Hepatocyte (in vitro differentiated cells): ENCODE results near the gene SDHAF3. TPM values are rescaled to one million over a fixed set of nuclear protein-coding genes. Genes with fewer than 3 reads are reported as not detected.

Source experiments
- DNase-seq: peaks from one replicate; pipeline ENCODE4 v3.0.0-alpha.2; 2016; ENCODE audit warnings: low spot score
- H2AFZ ChIP-seq: fragments of 200-600 bp; sonication (generic); 2 replicates; pipeline ENCODE4 v1.6.0; 2016; ENCODE audit warnings: antibody characterized with exemption, mild to moderate bottlenecking
- H3K27ac ChIP-seq: fragments of 200-600 bp; sonication (generic); 2 replicates; pipeline ENCODE4 v1.5.1; 2016; ENCODE audit warnings: mild to moderate bottlenecking
- H3K27me3 ChIP-seq: fragments of 200-600 bp; sonication (generic); 2 replicates; pipeline ENCODE4 v1.6.1; 2016
- H3K36me3 ChIP-seq: fragments of 200-600 bp; sonication (generic); replicated peaks from 2 replicates; pipeline ENCODE4 v1.5.1; 2016; ENCODE audit warnings: low read depth; ENCODE audit not compliant: insufficient read depth
- H3K4me1 ChIP-seq: fragments of 200-600 bp; sonication (generic); 2 replicates; pipeline ENCODE4 v1.5.1; 2016; ENCODE audit warnings: mild to moderate bottlenecking, moderate library complexity; ENCODE audit not compliant: insufficient read depth
- H3K4me2 ChIP-seq: fragments of 200-600 bp; sonication (generic); 2 replicates; pipeline ENCODE4 v1.6.0; 2016
- H3K4me3 ChIP-seq: fragments of 200-600 bp; sonication (generic); 2 replicates; pipeline ENCODE4 v1.5.1; 2016; ENCODE audit warnings: mild to moderate bottlenecking
- H3K79me2 ChIP-seq: fragments of 200-600 bp; sonication (generic); 2 replicates; pipeline ENCODE4 v1.6.0; 2017; ENCODE audit warnings: mild to moderate bottlenecking
- H3K9me2 ChIP-seq: fragments of 200-600 bp; sonication (generic); replicated peaks from 2 replicates; pipeline ENCODE4 v1.6.0; 2017; ENCODE audit warnings: mild to moderate bottlenecking; ENCODE audit not compliant: insufficient read depth
- H3K9me3 ChIP-seq: fragments of 200-600 bp; sonication (generic); 2 replicates; pipeline ENCODE4 v1.5.1; 2016; ENCODE audit warnings: low read depth, mild to moderate bottlenecking
- H4K20me1 ChIP-seq: fragments of 200-600 bp; sonication (generic); 2 replicates; pipeline ENCODE4 v1.6.0; 2016; ENCODE audit warnings: mild to moderate bottlenecking; ENCODE audit not compliant: insufficient read depth, poor library complexity, severe bottlenecking
- EZH2 ChIP-seq: fragments of 200-600 bp; sonication (generic); IDR thresholded peaks from 2 replicates; pipeline ENCODE4 v1.6.1; 2016; ENCODE audit warnings: antibody characterized with exemption, mild to moderate bottlenecking, borderline replicate concordance
- EZH2phosphoT487 ChIP-seq: fragments of 200-600 bp; sonication (generic); IDR thresholded peaks from one replicate; pipeline ENCODE4 v1.6.1; 2018; ENCODE audit warnings: antibody characterized with exemption, mild to moderate bottlenecking, low read depth, moderate library complexity; ENCODE audit not compliant: unreplicated experiment, severe bottlenecking
- WGBS: methylation state at CpG from one replicate; pipeline ENCODE4 v1.1.6; 2016; ENCODE audit warnings: low lambda C conversion rate; ENCODE audit errors: missing lambda C conversion rate; 5-methylcytosine and 5-hydroxymethylcytosine counted together
- polyA plus RNA-seq: library from polyadenylated mRNA; unstranded; fragments of >200 nt; fragmentation: Nextera tagmentation; extraction: Ambion mirVana; gene quantifications from 2 replicates; pipeline ENCODE4 v1.2.1, GENCODE V29; 2016
- total RNA-seq: library from RNA; depleted of rRNA; stranded (reverse); fragments of >200 nt; gene quantifications from 2 replicates; pipeline ENCODE4 v1.2.3, GENCODE V29; 2014
- TF ChIP-seq, protein P1 (sequence below): fragments of 200-600 bp; sonication (generic); IDR thresholded peaks from 2 replicates; pipeline ENCODE4 v1.5.1; 2016; ENCODE audit warnings: antibody characterized with exemption, mild to moderate bottlenecking; ENCODE audit not compliant: poor library complexity

The SDHAF3 gene
- total and polyA plus RNA-seq, 2 experiments from 2014 or later = 17.5 to 20.1 TPM

DNA sequence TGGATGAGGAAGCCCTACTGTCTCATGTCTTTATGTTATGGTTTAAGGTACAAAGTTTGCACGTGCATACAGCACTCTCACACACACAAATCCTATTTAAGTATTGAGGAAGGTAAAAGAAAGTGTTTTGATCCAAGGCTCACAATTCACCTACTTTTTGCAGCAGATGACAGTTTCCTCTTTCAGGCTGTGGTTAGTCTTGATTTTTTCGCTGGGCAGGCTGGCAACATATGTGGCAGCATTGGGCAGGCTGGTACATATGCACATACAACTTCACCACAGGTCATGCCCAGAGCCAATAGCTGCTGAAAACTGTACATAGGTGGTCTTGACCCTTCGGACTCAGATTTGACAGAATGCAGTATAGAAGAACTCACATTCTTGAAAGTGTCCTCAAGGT is 29.1 kb upstream of the SDHAF3 start:
- H3K4me2 ChIP-seq = no peak overlapping the region
- TF ChIP-seq, protein P1, sequence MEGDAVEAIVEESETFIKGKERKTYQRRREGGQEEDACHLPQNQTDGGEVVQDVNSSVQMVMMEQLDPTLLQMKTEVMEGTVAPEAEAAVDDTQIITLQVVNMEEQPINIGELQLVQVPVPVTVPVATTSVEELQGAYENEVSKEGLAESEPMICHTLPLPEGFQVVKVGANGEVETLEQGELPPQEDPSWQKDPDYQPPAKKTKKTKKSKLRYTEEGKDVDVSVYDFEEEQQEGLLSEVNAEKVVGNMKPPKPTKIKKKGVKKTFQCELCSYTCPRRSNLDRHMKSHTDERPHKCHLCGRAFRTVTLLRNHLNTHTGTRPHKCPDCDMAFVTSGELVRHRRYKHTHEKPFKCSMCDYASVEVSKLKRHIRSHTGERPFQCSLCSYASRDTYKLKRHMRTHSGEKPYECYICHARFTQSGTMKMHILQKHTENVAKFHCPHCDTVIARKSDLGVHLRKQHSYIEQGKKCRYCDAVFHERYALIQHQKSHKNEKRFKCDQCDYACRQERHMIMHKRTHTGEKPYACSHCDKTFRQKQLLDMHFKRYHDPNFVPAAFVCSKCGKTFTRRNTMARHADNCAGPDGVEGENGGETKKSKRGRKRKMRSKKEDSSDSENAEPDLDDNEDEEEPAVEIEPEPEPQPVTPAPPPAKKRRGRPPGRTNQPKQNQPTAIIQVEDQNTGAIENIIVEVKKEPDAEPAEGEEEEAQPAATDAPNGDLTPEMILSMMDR = no peak
- no peak for TF ChIP-seq EZH2
- no peak for TF ChIP-seq EZH2phosphoT487
- no peak for DNase-seq
- H3K4me1 ChIP-seq = no peaks in the 10 kb centered on the region
- no peaks in the 10 kb centered on the region for H3K79me2 ChIP-seq
- no peaks in the 10 kb centered on the region for H3K9me2 ChIP-seq
- H3K27ac ChIP-seq = no peak overlapping the region
- no peaks in the 10 kb centered on the region for H3K27me3 ChIP-seq
- no peaks in the 10 kb centered on the region for H4K20me1 ChIP-seq
- 79% methylated on average over 3 of the region's 3 CpGs for WGBS
- no peak overlapping the region for H3K4me3 ChIP-seq
- no peak overlapping the region for H2AFZ ChIP-seq
- H3K9me3 ChIP-seq = no peaks in the 10 kb centered on the region
- no peaks in the 10 kb centered on the region for H3K36me3 ChIP-seq

DNA sequence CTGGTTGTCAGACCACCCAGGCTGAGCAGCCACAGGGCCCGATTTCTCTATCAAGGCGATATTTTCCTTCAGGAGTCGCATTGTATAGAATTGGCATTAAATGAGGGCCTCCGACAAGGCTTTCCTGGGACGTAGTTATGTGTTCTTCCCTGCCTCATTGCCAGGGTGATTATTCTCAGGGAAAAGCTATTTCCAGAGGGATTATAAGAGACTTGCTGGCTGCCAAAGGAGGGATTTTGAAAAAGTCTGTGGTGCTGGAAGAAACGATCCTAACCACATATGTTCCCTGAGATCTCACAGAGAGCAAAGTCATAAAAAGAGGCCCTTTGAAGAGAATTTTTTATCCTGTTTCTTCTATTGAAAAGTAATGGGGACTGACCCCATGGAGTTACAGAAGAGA is 27.7 kb upstream of the SDHAF3 start:
- WGBS = 73% methylated on average over 6 of the region's 6 CpGs
- Histone ChIP-seq H3K79me2 (no peaks in the 10 kb centered on the region), H3K9me2 (no peaks in the 10 kb centered on the region), H3K9me3 (no peaks in the 10 kb centered on the region), H3K4me2 (no peak overlapping the region), H3K4me1 (no peaks in the 10 kb centered on the region), H2AFZ (no peak overlapping the region), H3K4me3 (no peak overlapping the region), H3K27me3 (no peaks in the 10 kb centered on the region), H4K20me1 (no peaks in the 10 kb centered on the region), H3K36me3 (no peaks in the 10 kb centered on the region), H3K27ac (no peak overlapping the region)
- no peak for TF ChIP-seq EZH2
- TF ChIP-seq, protein P1 = no peak
- TF ChIP-seq EZH2phosphoT487 = no peak
- DNase-seq = no peak

DNA sequence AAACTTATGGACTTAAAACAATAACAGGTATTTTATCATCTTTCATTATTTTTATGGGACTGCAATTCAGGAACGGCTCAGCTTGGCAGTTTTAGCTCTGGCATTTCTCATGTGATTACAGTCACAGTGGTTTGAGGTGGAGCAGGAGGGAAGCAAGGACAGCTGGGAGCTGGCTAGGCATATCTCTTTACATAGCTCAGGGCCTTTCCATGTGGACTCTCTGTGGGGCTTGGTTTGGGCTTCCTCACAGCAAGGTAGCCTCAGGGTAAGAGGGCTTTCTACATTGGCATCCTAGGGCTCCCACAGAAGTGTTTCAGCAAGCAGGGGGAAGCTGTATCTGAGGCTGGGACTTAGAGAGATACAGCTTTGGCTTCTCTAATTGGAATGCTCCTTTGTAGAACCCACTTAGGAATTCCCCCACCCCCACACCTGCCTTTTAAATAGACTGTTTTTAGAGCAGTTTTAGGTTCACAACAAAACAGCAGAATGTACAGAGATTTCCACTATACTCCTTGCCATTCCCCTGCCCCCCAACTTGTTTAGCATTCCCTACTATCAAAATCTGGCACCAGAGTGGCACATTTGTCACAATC is 26.6 kb upstream of the SDHAF3 start:
- WGBS = 44% methylated on average over 1 of the region's 1 CpG
- no peaks in the 10 kb centered on the region for H3K36me3 ChIP-seq
- no peaks in the 10 kb centered on the region for H3K4me1 ChIP-seq
- H3K4me3 ChIP-seq = no peak overlapping the region
- H3K9me2 ChIP-seq = no peaks in the 10 kb centered on the region
- no peak for DNase-seq
- H3K4me2 ChIP-seq = no peak overlapping the region
- TF ChIP-seq, protein P1 = no peak
- TF ChIP-seq EZH2 (no peak), EZH2phosphoT487 (no peak)
- H3K27me3 ChIP-seq = no peaks in the 10 kb centered on the region
- no peaks in the 10 kb centered on the region for H3K79me2 ChIP-seq
- no peak overlapping the region for H2AFZ ChIP-seq
- H3K27ac ChIP-seq = no peak overlapping the region
- no peaks in the 10 kb centered on the region for H4K20me1 ChIP-seq
- H3K9me3 ChIP-seq = no peaks in the 10 kb centered on the region
